ENCODE measurements around the gene CASP12.
"Not testable (repeated sequence)": the region's sequence is repeated elsewhere in the genome, so short reads cannot be mapped to it uniquely, and the experiment has no call there.

The CASP12 gene
- 0 to 0.09 (median 0) reads per million in 3 donors for total RNA-seq

GRCh38 chr11:104897891-104898684 lies at the start of gene CASP12:
TSS of gene CASP12 (minus strand) at chr11:104898460.
- Histone ChIP-seq H3K9me3 (ENCODE audit: control insufficient read depth, low read length) (no peaks in the 10 kb centered on the region), H3K4me1 (ENCODE audit: control insufficient read depth, insufficient read depth, low read length, poor library complexity, severe bottlenecking) (no peaks in the 10 kb centered on the region), H3K27ac (ENCODE audit: insufficient read depth, low read length, poor library complexity, severe bottlenecking) (no peak within 1 kb of the TSS), H3K4me3 (ENCODE audit: insufficient read depth, low read depth, low read length, poor library complexity, severe bottlenecking) (peak within 1 kb of the TSS; percentile 22), H3K36me3 (ENCODE audit: control insufficient read depth, insufficient read depth, low read length) (no peaks in the 10 kb centered on the region), H3K27me3 (replicated peaks; ENCODE audit: control insufficient read depth, insufficient read depth, low read length, poor library complexity, severe bottlenecking) (no peaks in the 10 kb centered on the region)
- DNase-seq: no peak

- Histone ChIP-seq H3K4me3 (ENCODE audit: insufficient read depth, low read depth, low read length, poor library complexity, severe bottlenecking) (no peak overlapping the region), H3K27ac (ENCODE audit: insufficient read depth, low read length, poor library complexity, severe bottlenecking) (no peak overlapping the region), H3K36me3 (ENCODE audit: control insufficient read depth, insufficient read depth, low read length) (peaks cover 62% of the 10 kb centered on the region), H3K27me3 (replicated peaks; ENCODE audit: control insufficient read depth, insufficient read depth, low read length, poor library complexity, severe bottlenecking) (no peaks in the 10 kb centered on the region), H3K4me1 (ENCODE audit: control insufficient read depth, insufficient read depth, low read length, poor library complexity, severe bottlenecking) (no peaks in the 10 kb centered on the region), H3K9me3 (ENCODE audit: control insufficient read depth, low read length) (no peaks in the 10 kb centered on the region)
- DNase-seq: no peak
These were observed 48.6 kb upstream of the CASP12 start for GRCh38 chr11:104946907-104947306.

GRCh38 chr11:104944076-104944475 lies 45.8 kb upstream of the CASP12 start:
- H3K36me3 ChIP-seq (ENCODE audit: control insufficient read depth, insufficient read depth, low read length): peaks cover 35% of the 10 kb centered on the region
- H3K27me3 ChIP-seq (replicated peaks; ENCODE audit: control insufficient read depth, insufficient read depth, low read length, poor library complexity, severe bottlenecking): no peaks in the 10 kb centered on the region
- H3K4me3 ChIP-seq (ENCODE audit: insufficient read depth, low read depth, low read length, poor library complexity, severe bottlenecking): no peak overlapping the region
- no peaks in the 10 kb centered on the region for H3K9me3 ChIP-seq (ENCODE audit: control insufficient read depth, low read length)
- H3K27ac ChIP-seq (ENCODE audit: insufficient read depth, low read length, poor library complexity, severe bottlenecking): no peak overlapping the region
- DNase-seq: no peak
- H3K4me1 ChIP-seq (ENCODE audit: control insufficient read depth, insufficient read depth, low read length, poor library complexity, severe bottlenecking): no peaks in the 10 kb centered on the region

- H3K4me1 ChIP-seq (ENCODE audit: control insufficient read depth, insufficient read depth, low read length, poor library complexity, severe bottlenecking): no peaks in the 10 kb centered on the region
- DNase-seq: no peak
- H3K4me3 ChIP-seq (ENCODE audit: insufficient read depth, low read depth, low read length, poor library complexity, severe bottlenecking): no peak overlapping the region
- no peak overlapping the region for H3K27ac ChIP-seq (ENCODE audit: insufficient read depth, low read length, poor library complexity, severe bottlenecking)
- no peaks in the 10 kb centered on the region for H3K27me3 ChIP-seq (replicated peaks; ENCODE audit: control insufficient read depth, insufficient read depth, low read length, poor library complexity, severe bottlenecking)
- no peaks in the 10 kb centered on the region for H3K9me3 ChIP-seq (ENCODE audit: control insufficient read depth, low read length)
- H3K36me3 ChIP-seq (ENCODE audit: control insufficient read depth, insufficient read depth, low read length): peaks cover 30% of the 10 kb centered on the region
These were observed 45.3 kb upstream of the CASP12 start for GRCh38 chr11:104943561-104943960.

GRCh38 chr11:104934594-104934993 lies 36.3 kb upstream of the CASP12 start:
- Histone ChIP-seq H3K9me3 (ENCODE audit: control insufficient read depth, low read length) (no peaks in the 10 kb centered on the region), H3K4me3 (ENCODE audit: insufficient read depth, low read depth, low read length, poor library complexity, severe bottlenecking) (no peak overlapping the region), H3K27me3 (replicated peaks; ENCODE audit: control insufficient read depth, insufficient read depth, low read length, poor library complexity, severe bottlenecking) (no peaks in the 10 kb centered on the region), H3K27ac (ENCODE audit: insufficient read depth, low read length, poor library complexity, severe bottlenecking) (no peak overlapping the region), H3K36me3 (ENCODE audit: control insufficient read depth, insufficient read depth, low read length) (no peaks in the 10 kb centered on the region), H3K4me1 (ENCODE audit: control insufficient read depth, insufficient read depth, low read length, poor library complexity, severe bottlenecking) (no peaks in the 10 kb centered on the region)
- DNase-seq: no peak

GRCh38 chr11:104934073-104934472 lies 35.8 kb upstream of the CASP12 start:
- H3K4me3 ChIP-seq (ENCODE audit: insufficient read depth, low read depth, low read length, poor library complexity, severe bottlenecking); H3K27ac ChIP-seq (ENCODE audit: insufficient read depth, low read length, poor library complexity, severe bottlenecking); DNase-seq: not testable (repeated sequence)

GRCh38 chr11:104928811-104929210 lies 30.6 kb upstream of the CASP12 start:
- Histone ChIP-seq H3K27me3 (replicated peaks; ENCODE audit: control insufficient read depth, insufficient read depth, low read length, poor library complexity, severe bottlenecking) (no peaks in the 10 kb centered on the region), H3K9me3 (ENCODE audit: control insufficient read depth, low read length) (no peaks in the 10 kb centered on the region), H3K4me1 (ENCODE audit: control insufficient read depth, insufficient read depth, low read length, poor library complexity, severe bottlenecking) (no peaks in the 10 kb centered on the region), H3K4me3 (ENCODE audit: insufficient read depth, low read depth, low read length, poor library complexity, severe bottlenecking) (no peak overlapping the region), H3K36me3 (ENCODE audit: control insufficient read depth, insufficient read depth, low read length) (no peaks in the 10 kb centered on the region), H3K27ac (ENCODE audit: insufficient read depth, low read length, poor library complexity, severe bottlenecking) (no peak overlapping the region)
- no peak for DNase-seq

More at GRCh38 chr11:104934073-104934472, 35.8 kb upstream of the CASP12 start:
- H3K4me1 ChIP-seq (ENCODE audit: control insufficient read depth, insufficient read depth, low read length, poor library complexity, severe bottlenecking); H3K27me3 ChIP-seq (replicated peaks; ENCODE audit: control insufficient read depth, insufficient read depth, low read length, poor library complexity, severe bottlenecking); H3K36me3 ChIP-seq (ENCODE audit: control insufficient read depth, insufficient read depth, low read length); H3K9me3 ChIP-seq (ENCODE audit: control insufficient read depth, low read length): not testable (repeated sequence)

GRCh38 chr11:104926771-104927611 lies 28.7 kb upstream of the CASP12 start:
- H3K9me3 ChIP-seq (ENCODE audit: control insufficient read depth, low read length): no peaks in the 10 kb centered on the region
- no peak for DNase-seq
- no peaks in the 10 kb centered on the region for H3K36me3 ChIP-seq (ENCODE audit: control insufficient read depth, insufficient read depth, low read length)
- no peaks in the 10 kb centered on the region for H3K27me3 ChIP-seq (replicated peaks; ENCODE audit: control insufficient read depth, insufficient read depth, low read length, poor library complexity, severe bottlenecking)
- no peak overlapping the region for H3K4me3 ChIP-seq (ENCODE audit: insufficient read depth, low read depth, low read length, poor library complexity, severe bottlenecking)
- no peaks in the 10 kb centered on the region for H3K4me1 ChIP-seq (ENCODE audit: control insufficient read depth, insufficient read depth, low read length, poor library complexity, severe bottlenecking)
- H3K27ac ChIP-seq (ENCODE audit: insufficient read depth, low read length, poor library complexity, severe bottlenecking): no peak overlapping the region

- no peak overlapping the region for H3K27ac ChIP-seq (ENCODE audit: insufficient read depth, low read length, poor library complexity, severe bottlenecking)
- H3K4me3 ChIP-seq (ENCODE audit: insufficient read depth, low read depth, low read length, poor library complexity, severe bottlenecking): no peak overlapping the region
- no peaks in the 10 kb centered on the region for H3K9me3 ChIP-seq (ENCODE audit: control insufficient read depth, low read length)
- no peaks in the 10 kb centered on the region for H3K27me3 ChIP-seq (replicated peaks; ENCODE audit: control insufficient read depth, insufficient read depth, low read length, poor library complexity, severe bottlenecking)
- no peak for DNase-seq
- H3K36me3 ChIP-seq (ENCODE audit: control insufficient read depth, insufficient read depth, low read length): no peaks in the 10 kb centered on the region
- H3K4me1 ChIP-seq (ENCODE audit: control insufficient read depth, insufficient read depth, low read length, poor library complexity, severe bottlenecking): no peaks in the 10 kb centered on the region
These were observed 27.6 kb upstream of the CASP12 start for GRCh38 chr11:104925850-104926249.
